ENCODE results near the gene RCOR3.

RCOR3 gene

DNA sequence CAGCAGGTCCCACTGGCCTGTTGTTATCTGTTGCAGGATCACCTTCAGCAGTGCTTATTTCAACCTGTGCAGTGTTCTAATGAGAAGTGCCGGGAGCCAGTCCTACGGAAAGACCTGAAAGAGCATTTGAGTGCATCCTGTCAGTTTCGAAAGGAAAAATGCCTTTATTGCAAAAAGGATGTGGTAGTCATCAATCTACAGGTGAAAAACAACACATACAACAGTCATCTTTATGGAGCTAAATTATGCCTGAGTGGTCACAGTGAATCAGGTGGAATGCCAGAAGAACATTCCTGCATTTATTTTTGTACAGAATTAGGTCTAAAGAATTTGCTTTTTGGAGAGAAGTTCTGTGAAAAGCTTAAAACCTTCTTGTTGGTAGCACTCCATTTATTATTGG, 100.7 kb downstream of the RCOR3 start:
- FAIRE-seq (no peak), DNase-seq (ENCODE audit: extremely low spot score, insufficient read length, low read depth) (no peak)

DNA sequence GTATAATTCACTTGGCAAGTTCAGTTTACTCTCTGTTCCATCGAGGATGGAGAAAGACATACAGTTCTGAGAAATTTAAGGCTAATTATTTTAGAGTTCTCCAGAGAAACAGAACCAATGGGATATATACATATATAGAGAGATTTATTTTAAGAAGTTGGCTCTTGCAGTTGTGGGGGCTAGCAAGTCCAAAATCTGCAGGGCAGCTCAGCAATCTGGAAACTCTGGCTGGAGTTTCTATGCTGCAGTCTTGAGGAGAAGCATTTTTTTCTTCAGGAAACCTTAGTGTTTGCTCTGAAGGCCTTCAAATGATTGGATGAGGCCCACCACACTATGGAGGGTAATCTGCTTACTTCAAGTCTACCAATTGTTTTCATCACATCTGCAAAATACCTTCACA, 102.0 kb downstream of the RCOR3 start:
- DNase-seq (ENCODE audit: extremely low spot score, insufficient read length, low read depth) (no peak), FAIRE-seq (no peak)

Data from GM18507 (cell line).